Hypothalamus (tissue), 51 donors: ENCODE measurements around the gene SAMD5.
"Not testable (repeated sequence)": the region's sequence is repeated elsewhere in the genome, so short reads cannot be mapped to it uniquely, and the experiment has no call there.

Experiments used
- DNase-seq, 51 donors: peaks; one replicate each; lab custom pipeline; 2025; lab: John Stamatoyannopoulos, UW

Gene SAMD5

DNA sequence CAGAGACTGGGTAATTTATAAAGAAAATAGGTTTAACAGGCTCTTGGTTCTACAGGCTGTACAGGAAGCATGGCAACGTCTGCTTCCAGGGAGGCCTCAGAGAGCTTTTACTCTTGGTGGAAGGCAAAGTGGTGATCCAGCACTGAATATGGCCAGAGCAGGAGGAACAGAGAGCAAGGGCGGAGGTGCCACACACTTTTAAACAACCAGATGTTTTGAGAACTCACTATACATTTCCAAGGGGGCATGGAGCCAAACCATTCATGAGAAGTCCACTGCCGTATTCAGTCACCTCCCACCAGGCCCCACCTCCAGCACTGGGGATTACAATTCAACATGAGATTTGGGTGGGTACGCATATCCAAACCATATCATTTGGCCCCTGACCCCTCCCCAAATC is 18.7 kb downstream of the SAMD5 start:
- no peak for DNase-seq

DNA sequence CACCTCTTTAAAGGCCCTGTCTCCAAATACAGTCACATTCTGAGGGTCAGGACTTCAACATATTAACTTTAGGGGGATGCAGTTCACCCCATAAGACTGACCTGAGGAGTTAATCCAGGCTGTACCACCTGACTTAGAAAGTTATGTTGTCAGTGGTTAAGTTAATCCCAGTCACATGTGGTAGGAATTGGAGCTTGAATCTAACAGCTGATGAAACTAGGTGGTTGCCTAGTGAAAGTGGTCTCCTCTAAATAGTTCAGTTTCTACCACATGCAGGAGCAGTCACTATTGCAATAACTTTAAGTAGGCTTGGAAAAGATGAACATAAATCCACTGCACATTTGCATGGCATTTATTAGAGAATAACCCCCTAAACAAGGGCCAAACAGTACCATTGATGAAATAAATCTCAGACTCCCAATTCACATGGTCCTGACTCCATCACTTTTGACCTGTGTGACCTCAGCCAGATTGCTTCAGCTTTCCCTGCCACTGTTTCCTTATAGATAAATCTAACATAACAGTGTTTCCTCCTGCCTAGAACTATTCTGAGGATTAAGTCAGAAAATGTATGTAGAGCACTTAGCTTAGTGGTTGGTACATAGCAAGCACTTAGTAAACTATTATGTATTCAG is 20.1 kb downstream of the SAMD5 start:
- no peak for DNase-seq

DNA sequence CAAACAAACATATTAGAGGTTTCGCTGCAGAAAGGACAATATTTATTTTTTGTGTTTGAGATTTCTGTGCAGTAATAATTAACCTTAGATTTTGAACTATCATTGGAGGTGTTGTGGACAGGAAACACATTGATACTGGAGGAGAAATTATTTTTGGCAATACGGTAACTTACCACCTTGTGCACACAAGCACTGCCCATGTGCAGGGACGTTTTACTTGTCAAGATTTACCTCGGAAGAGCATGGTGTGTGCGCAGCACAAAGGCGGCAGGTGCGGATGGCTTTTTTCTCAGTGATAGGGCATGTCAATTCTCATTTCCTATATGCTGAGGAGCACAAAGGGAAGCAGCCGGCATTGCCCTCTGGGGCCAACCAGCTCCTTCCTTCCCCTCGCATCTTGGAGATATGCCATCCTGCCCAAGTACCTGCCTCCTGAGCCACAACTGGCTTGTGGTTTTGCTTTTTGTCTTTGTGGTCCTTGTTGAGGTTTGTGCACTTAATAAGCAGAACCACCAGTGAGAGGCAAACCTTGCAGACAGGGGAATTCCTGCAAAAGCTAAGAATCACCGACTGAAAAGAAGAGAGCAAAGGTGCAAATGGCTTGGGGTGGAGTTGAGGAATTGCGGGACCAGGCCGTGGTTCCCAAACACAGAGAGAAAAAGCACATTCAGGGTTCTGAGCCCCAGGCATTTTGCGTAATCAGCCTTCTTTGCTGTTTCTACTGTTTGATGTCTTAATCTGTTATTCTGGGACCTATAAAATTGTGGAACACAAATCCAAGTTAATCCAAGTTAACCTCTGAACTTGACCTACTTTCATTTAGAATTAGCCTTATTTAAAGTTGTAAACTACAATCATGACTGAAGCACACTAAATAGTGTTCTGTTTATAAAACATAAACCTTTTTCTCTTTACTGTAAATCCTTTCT is 21.9 kb downstream of the SAMD5 start:
- no peak for DNase-seq

DNA sequence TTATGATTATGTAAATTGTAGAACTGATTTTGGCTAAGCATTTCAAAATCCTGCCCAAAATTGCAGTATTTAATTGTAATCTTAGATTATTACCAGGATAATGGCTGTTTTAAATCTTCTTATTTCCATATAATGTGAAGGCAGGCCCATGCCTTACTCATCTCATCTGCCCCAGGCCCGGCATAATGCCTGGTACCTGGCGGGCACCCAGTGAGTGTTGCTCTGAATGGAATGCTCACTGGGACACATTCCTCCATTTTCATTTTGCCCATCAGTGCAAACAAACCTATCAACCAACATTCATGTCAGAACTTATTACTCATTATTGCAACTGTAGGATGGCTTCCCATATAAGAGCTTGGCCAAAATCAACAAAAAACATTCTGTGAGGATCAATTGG is 22.8 kb downstream of the SAMD5 start:
- no peak for DNase-seq

DNA sequence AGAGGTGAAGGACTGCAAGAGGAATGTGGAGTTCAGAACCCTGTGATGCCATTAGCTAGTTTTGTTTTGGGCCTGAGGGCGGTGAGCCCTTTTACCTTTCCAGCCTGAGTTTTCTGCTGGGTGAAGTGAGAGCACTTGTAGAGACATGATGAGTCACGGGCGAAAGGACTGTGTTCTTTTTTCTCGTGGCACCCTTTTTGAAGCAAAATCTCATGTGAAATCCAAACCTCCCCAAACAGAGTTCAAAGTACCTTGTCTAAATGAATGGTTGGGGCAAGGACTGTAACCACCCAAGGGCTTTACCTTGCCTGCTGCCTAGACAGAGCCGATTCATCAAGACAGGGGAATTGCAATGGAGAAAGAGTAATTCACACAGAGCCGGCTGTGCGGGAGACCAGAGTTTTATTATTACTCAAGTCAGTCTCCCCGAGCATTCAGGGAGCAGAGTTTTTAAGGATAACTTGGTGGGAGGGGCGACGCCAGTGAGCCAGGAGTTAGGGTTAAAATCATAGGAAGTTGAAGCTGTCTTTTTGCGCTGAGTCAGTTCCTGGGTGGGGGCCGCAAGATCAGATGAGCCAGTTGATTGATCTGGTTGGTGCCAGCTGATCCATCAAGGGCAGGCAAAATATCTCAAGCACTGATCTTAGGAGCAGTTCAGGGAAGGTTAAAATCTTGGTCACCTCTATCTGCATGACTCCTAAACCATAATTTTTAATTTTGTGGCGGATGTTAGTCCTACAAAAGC is 25.8 kb downstream of the SAMD5 start:
- DNase-seq: no peak

DNA sequence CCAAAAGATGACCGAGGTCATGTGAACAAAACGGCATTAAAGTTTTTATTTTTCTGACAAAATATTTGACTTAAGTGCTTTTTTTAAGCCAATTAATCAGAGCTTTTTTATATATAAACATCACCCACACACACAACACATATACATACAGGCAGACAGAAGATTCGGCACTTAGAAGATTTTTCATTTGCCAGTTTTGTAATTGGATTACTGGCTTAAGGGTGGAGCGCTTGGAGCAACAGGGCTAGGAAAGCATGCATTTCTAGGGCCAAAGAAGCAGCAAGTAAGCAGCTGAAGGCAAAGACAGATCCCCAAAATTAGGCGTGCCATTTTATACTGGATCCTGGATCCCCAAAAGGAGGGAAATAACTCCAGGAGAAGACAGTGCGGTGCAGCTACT is 30.3 kb downstream of the SAMD5 start:
- no peak for DNase-seq

DNA sequence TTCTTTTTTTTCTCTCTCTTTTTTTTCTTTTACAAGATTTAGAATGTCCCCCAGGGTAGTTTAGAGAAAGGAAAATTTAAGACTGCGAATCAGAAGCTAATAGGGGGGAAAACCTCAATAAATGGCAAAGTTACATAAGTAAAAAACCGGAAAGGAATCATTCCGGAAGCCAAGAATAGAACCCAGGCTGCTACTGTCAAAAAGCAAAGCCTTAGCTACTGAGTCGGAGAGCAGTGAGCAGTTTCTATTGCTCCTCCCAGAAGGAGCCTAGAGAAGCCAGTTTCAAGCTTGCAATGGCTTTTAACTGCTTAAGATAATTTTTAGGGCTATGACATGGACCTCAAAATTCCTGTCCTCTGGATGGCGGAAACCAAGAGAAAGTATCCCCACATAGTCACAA is 31.6 kb downstream of the SAMD5 start:
- no peak for DNase-seq

DNA sequence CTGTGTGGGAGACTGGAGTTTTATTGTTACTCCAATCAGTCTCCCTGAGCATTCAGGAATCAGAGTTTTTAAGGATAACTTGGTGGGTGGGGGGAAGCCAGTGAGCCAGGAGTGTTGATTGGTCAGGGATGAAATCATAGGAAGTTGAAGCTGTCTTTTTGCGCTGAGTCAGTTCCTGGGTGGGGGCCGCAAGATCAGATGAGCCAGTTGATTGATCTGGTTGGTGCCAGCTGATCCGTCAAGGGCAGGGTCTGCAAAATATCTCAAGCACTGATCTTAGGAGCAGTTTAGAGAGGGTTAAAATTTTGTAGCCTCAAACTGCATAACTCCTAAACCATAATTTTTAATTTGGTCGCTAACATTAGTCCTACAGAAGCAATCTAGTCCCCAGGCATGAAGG is 33.9 kb downstream of the SAMD5 start:
- not testable (repeated sequence) for DNase-seq

DNA sequence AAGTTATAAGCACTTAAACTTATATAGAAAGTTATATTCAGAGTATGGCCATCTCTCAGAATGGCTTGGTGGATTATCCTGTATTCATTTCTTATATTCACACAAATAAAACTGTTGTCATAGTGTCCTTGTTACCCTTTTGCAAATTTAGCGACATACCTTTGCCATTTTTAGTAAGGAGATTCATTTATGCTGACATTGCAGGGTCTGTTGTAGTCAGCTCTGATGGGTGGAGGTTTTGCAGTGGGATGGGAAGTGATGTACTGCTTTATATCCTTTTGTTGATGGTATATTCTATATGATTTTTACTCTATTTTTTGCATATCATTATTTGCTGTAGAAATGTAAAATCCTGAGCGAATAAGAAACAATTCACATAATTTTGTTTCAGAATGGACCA is 35.9 kb downstream of the SAMD5 start:
- DNase-seq: no peak

DNA sequence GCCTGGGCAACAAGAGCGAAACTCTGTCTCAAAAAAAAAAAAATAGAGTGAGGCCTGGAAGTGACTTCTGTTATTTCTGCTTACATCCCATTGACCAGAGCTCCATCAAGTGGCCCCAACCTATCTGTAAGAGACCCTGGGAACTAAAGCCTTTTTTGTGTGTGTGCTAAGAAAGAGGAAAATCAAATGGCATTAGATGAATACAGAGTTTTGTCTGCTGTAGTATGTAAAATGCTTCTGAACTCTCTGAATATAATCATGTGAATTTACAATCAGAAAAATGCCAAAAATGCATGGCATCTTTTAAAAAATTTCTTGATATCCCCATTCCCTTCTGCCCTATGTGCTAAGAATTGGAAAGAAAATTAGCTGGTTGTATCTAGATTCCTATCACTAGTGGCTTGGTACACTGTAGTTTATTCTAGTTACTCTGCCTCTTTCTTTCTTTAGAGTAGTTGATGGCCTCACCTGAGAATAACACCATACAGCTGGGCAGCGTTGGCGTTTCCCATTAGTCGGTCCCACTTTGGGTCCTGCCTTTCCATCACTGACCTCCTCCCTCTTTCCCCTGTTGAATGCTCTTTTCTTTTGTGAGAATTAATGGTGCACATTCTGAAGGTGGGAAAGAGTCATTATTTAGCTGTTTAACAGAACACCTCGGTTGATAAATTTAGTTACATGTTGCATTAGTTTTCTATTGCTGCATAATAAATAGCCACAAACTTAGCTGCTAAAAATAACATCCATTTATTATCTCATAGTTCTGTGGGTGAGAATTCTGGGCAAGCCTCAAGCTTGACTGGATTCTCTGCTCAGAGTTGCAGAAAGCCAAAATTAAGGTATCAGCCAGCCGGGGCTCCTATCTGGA is 38.2 kb downstream of the SAMD5 start:
- DNase-seq: no peak

DNA sequence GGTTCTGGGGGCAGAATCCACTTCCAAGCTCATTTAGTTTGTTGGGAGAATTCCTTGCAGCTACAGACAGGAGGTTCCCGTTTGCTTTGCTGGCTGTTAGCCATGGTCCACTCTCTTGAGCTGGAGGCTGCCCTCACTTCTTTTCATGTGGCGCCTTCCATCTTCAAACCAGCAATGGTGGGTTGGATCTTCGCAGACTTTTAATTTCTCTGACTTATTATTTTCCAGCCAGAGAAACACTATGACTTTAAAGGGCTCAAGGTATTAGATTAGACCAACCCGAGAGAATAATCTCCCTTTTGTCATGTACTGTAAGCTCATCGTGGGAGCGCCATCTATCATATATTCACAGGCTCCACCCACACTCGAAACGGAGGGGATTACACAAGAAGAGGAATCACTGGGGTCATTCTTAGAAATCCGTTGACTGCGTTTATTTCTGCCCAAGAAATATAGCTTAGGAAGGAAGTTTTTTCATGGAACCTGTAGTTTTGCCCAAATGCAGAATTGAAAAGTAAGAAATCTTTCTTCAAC is 38.9 kb downstream of the SAMD5 start:
- DNase-seq: no peak

DNA sequence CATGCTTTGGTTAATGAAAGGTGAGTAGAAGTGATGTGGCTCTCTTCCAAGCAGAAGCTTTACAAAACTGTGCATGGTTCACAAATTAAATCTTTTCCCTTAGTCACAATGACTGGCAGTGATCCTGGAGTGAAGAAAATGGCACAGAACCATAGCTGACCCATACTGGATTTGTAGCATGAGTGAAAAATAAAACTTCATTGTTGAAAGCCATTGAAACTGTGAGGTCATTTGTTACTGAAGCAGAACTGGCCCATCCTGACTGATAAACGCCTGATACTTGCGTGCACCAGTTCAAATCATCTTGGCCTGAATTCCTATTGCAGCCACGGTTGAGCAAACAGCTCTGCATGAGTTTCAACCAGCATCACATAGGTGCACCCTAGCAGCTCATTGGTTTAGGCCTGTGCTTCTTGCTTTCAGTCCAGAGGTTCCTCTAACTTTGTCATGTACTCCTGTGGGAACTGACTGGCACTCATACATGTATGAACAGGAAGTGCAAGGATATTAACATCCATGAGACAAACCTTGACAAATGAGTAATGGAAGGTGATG is 40.5 kb downstream of the SAMD5 start:
- DNase-seq: no peak

DNA sequence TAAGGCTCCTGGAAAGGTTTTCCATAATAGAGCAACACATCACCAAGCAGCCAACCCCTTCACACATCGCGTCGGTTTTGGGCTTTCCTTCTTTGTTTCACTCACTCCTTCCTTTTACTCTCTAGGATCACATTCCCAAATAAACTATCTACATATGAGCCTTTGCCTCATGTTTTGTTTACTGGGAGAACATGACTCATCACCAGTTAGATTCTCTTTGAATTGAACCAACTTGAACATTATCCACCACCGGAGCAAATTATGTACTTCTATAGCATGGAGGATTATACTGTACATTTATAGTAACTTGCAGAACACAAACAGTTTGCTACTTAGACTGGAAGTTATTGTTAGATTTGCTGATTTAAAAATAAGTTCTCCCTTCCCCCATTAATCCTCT is 41.0 kb downstream of the SAMD5 start:
- no peak for DNase-seq

DNA sequence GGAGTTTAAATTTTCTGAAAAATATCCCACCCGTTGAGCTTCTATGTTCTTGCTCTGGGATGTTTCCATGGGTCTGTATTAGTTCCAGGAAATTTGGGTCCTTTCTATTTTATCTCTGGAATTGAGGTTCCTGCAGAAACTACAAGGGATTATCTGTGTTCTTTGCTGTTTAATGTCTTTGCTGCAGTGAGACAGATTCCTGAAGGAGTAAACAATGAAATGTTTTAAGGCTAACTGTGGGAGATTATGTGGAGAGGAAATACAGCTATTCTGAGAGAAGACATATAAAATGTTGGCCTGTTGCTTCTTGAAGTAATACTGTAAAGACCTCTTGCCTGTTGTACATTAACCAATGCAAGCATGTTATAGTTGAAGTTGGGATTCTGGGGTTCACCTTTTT is 43.5 kb downstream of the SAMD5 start:
- no peak for DNase-seq

DNA sequence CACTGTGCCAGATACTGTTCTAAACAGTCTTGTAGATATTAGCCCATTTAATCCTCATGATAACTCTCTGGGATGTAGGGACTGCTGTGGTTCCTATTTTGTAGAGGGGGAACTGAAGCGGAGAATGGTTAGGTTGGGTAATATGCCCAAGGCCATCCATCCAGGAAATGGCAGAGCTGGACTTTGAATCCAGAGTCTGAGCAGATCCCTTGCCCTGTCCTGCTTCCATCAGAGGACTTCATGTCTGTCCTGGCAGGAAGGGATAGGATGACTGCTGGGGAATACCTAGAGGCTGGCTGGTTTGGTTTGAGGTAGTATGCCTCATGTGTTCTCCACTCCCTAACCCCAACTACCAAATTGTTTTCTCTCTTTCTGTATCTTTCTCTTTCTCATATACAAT is 44.6 kb downstream of the SAMD5 start:
- DNase-seq: no peak

DNA sequence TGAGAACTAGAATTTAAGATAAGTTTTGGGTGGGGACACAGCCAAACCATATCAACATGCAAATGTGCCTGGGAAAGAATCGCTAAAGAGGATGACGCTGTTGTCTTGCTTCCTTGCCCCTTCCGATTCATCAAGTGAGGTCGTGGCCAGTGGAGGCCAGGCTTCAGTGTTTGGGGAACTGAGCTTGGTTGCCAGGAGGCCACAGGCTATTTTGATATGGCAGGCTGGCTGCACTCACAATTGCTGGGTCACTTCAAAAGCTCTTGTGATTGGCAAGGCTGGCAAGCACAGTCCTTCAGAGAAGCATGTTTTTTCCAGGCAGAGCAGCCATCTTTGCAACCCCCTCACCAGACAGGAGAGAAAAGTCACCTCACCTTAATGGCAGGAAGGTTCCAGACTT is 45.8 kb downstream of the SAMD5 start:
- DNase-seq: no peak

DNA sequence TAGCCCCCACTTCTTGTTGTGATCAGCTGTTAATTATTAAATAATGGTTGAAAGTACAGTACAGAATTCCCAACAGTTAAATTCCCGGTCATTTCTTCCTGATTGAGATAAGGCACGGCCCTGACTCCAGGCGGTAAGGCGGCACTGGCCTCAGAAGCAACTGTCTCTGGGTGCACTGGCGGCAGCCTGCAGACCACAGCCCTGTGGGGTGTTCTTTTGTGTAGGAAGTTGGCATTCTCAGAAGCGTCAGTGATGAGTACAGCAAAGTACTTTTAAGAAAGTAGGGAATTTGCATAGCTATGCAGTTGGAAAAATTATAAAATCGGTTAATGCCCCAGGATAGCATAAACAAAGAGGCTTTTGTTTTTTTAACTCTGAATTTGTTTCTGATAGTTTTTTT is 50.5 kb downstream of the SAMD5 start:
- DNase-seq: no peak

DNA sequence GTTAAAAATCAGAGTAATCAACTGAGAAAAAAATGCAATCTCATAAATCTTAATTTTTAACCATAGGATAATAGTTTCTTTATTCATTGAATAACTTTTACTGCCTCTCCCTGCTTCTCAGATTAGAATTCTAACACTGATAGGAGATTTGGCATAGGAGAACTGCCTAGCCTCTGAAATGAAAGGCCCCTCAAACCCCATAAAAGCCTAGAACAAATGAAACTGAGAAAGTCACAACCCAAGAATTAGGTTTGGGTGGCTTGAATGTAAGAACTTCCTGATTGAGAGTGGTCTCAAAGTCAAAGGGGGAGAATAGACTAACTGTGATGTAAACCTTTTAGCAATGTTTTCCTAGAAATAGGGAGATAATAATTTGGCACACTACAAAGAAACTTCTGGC is 52.2 kb downstream of the SAMD5 start:
- no peak for DNase-seq

DNA sequence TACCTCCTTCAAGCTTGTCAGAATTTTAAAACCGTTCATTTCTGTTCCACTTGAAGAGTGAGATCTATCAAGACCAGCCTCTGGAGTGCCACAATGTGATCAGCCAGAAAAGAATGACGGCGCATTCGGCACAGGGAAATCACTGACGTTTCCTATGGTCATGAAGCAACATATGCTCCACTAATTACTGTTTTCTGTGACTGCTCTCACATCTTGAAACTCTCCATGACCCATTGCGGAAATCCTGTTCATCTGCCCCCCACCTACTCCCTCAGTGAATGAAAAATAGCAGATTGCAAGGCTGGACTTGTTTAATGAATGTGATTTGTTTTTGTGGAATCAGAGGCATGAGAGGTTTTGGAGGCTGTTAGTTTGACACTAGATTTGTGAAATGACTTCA is 53.2 kb downstream of the SAMD5 start:
- DNase-seq: no peak

DNA sequence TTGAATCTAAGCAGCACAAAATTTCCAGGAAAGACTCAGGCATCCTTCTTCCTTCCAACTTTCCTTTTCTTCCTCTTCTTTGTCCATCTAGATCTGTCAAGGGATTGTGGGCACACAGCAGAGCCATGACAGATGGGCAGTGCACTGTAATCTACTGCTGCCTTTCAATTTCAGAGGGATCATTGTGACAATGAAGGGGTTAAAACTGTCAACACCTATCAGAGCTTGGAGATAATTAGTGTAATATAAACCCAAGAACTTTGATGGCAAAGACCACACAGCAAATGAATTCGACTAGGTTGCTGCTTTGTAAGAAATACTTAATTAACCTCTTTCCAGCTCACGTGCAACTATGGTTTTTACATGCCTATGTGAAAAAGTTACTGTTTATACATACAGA is 55.0 kb downstream of the SAMD5 start:
- no peak for DNase-seq
